ENCODE data around the gene SDSL.

Gene SDSL

DNA sequence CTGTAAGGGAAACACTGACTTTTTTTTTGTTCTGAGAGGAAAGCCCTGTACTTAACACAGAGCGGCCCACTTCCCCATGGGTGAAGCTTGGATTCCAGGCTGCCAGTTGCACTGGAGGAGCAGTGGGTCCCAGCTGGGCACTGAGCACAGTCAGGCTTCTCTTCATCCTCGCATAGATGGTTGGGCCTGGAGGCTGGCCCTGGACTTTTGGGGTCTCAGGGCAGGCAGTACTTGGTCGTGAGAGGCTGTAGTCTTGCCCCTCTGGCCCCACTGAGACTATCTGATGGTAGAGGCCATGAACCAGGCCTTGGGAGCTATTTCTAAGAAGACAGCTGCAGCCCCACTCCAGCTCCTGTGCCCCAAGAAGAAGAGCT is 55.6 kb downstream of the SDSL start:
- no peak for TF ChIP-seq HDGF (IDR thresholded peaks at IDR 0.05; ENCODE audit: borderline replicate concordance)
- TF ChIP-seq, protein P1, sequence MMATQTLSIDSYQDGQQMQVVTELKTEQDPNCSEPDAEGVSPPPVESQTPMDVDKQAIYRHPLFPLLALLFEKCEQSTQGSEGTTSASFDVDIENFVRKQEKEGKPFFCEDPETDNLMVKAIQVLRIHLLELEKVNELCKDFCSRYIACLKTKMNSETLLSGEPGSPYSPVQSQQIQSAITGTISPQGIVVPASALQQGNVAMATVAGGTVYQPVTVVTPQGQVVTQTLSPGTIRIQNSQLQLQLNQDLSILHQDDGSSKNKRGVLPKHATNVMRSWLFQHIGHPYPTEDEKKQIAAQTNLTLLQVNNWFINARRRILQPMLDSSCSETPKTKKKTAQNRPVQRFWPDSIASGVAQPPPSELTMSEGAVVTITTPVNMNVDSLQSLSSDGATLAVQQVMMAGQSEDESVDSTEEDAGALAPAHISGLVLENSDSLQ (IDR thresholded peaks at IDR 0.05), result no peak
- no peak for TF ChIP-seq ELF4 (IDR thresholded peaks at IDR 0.05)
- no peak for TF ChIP-seq LEF1 (IDR thresholded peaks at IDR 0.05; ENCODE audit: borderline replicate concordance)
- CTCF ChIA-PET, result no interaction called here
- DNase-seq (ENCODE audit: extremely low spot score), result no peak
- POLR2A ChIA-PET, result no interaction called here

GRCh38 chr12:113478351-113479011 is 56.3 kb downstream of the SDSL start:
- DNase-seq (ENCODE audit: extremely low spot score), result no peak
- POLR2A ChIA-PET, result no interaction called here
- no peak for TF ChIP-seq FOXM1 (IDR thresholded peaks at IDR 0.05; ENCODE audit: borderline replicate concordance)
- TF ChIP-seq ARNT (IDR thresholded peaks at IDR 0.05), result no peak
- no peak for TF ChIP-seq CTBP1 (IDR thresholded peaks at IDR 0.05; ENCODE audit: borderline replicate concordance)
- TF ChIP-seq FOXK2 (IDR thresholded peaks at IDR 0.05), result no peak
- no peak for TF ChIP-seq BHLHE40 (IDR thresholded peaks at IDR 0.05; ENCODE audit: borderline replicate concordance)
- no peak for TF ChIP-seq FOXA1 (IDR thresholded peaks at IDR 0.05)
- TF ChIP-seq, protein P1 (IDR thresholded peaks at IDR 0.05), result no peak
- no peak for TF ChIP-seq ELF4 (IDR thresholded peaks at IDR 0.05)
- TF ChIP-seq SP1 (IDR thresholded peaks at IDR 0.05), result no peak
- no peak for TF ChIP-seq L3MBTL2 (conservative IDR thresholded peaks at IDR 0.05)
- TF ChIP-seq TARDBP (IDR thresholded peaks at IDR 0.05), result no peak
- CTCF ChIA-PET, result no interaction called here

- POLR2A ChIA-PET, result no interaction called here
- no peak for DNase-seq (ENCODE audit: extremely low spot score)
- no peak for TF ChIP-seq HDGF (IDR thresholded peaks at IDR 0.05; ENCODE audit: borderline replicate concordance)
- no peak for TF ChIP-seq NFRKB (IDR thresholded peaks at IDR 0.05)
- TF ChIP-seq ZNF384 (IDR thresholded peaks at IDR 0.05), result no peak
- TF ChIP-seq BHLHE40 (IDR thresholded peaks at IDR 0.05; ENCODE audit: borderline replicate concordance), result no peak
- TF ChIP-seq FOXM1 (IDR thresholded peaks at IDR 0.05; ENCODE audit: borderline replicate concordance), result no peak
- no peak for TF ChIP-seq SP1 (IDR thresholded peaks at IDR 0.05)
- no peak for TF ChIP-seq L3MBTL2 (conservative IDR thresholded peaks at IDR 0.05)
- no peak for TF ChIP-seq SUZ12 (IDR thresholded peaks at IDR 0.05)
- TF ChIP-seq TARDBP (IDR thresholded peaks at IDR 0.05), result no peak
- TF ChIP-seq FOXA1 (IDR thresholded peaks at IDR 0.05), result no peak
- no peak for TF ChIP-seq CTBP1 (IDR thresholded peaks at IDR 0.05; ENCODE audit: borderline replicate concordance)
- TF ChIP-seq, protein P1 (IDR thresholded peaks at IDR 0.05), result no peak
- CTCF ChIA-PET, result no interaction called here
Observed at GRCh38 chr12:113479216-113479589, 57.0 kb downstream of the SDSL start.

DNA sequence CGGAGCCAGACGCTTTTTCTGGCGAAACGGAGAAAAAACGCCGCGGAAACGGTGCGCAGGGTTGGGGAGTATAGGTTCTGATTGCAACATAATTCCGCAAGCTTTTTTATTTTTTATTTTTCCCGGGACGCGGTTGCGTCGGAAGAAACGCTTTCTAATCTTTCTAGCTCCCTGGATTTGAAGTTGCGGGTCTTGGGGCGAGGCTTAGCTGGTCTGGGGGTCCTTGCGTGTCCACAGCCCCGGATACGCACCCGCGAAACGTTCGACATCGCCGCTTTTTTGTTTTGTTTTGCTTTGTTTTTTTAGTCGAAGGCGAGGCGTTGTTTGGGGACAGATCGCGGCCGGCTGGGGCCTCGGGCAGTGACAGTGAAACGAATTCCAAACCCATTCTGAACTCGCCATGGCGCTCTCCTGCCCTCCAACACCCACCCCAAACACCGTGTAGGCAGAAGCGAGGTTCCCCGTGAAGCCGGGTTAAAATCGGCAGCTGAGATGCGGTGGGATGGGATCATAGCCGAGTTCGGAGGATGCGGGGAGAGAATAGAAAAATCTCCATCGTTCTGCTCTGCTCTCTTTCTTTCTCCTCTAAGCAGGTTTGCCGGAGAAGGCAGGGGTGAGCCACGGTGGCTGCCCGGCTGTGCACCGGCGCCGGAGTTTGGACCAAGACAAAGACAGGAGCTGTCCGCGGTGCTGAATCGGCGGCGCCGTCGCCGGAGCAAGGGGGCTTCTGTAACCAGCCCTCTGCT is 57.6 kb downstream of the SDSL start:
- POLR2A ChIA-PET, result no interaction called here
- DNase-seq (ENCODE audit: extremely low spot score), result peak; percentile 75
- TF ChIP-seq SP1 (IDR thresholded peaks at IDR 0.05), result no peak
- TF ChIP-seq, protein P1 (IDR thresholded peaks at IDR 0.05), result no peak
- TF ChIP-seq CTBP1 (IDR thresholded peaks at IDR 0.05; ENCODE audit: borderline replicate concordance), result no peak
- no peak for TF ChIP-seq FOXK2 (IDR thresholded peaks at IDR 0.05)
- CTCF ChIA-PET, result interaction anchor here (0.6 kb wide), 1 partner anchor 27 kb away, joined by 3 read pairs; no protein-coding TSS in a partner anchor

GRCh38 chr12:113480336-113480971 is 58.3 kb downstream of the SDSL start:
- no peak for DNase-seq (ENCODE audit: extremely low spot score)
- CTCF ChIA-PET, result interaction anchor here (0.6 kb wide), 1 partner anchor 28 kb away, joined by 3 read pairs; no protein-coding TSS in a partner anchor
- POLR2A ChIA-PET, result no interaction called here
- TF ChIP-seq FOXM1 (IDR thresholded peaks at IDR 0.05; ENCODE audit: borderline replicate concordance) (no peak), ELF4 (IDR thresholded peaks at IDR 0.05) (no peak), FOXA1 (IDR thresholded peaks at IDR 0.05) (no peak), L3MBTL2 (conservative IDR thresholded peaks at IDR 0.05) (no peak), SP1 (IDR thresholded peaks at IDR 0.05) (no peak), HDGF (IDR thresholded peaks at IDR 0.05; ENCODE audit: borderline replicate concordance) (no peak), CTBP1 (IDR thresholded peaks at IDR 0.05; ENCODE audit: borderline replicate concordance) (no peak), TARDBP (IDR thresholded peaks at IDR 0.05) (no peak), SUZ12 (IDR thresholded peaks at IDR 0.05) (no peak), ARNT (IDR thresholded peaks at IDR 0.05) (no peak), BHLHE40 (IDR thresholded peaks at IDR 0.05; ENCODE audit: borderline replicate concordance) (no peak), ZNF384 (IDR thresholded peaks at IDR 0.05) (no peak), FOXK2 (IDR thresholded peaks at IDR 0.05) (no peak), NFRKB (IDR thresholded peaks at IDR 0.05) (no peak)
- TF ChIP-seq, protein P1 (IDR thresholded peaks at IDR 0.05), result no peak

Data from HEK293T (cell line).